Peyer's patch (tissue), 4 donors: Measurements from ENCODE around the gene GAL3ST1. TPM values are rescaled to one million over a fixed set of nuclear protein-coding genes. Genes with fewer than 3 reads are reported as not detected.

Experiments used
- DNase-seq, 3 donors: peaks; one replicate each; pipeline ENCODE4 v3.0.0-alpha.2; 2017 to 2019
- H3K27ac ChIP-seq, 4 donors: fragments of 200-600 bp; sonication (generic); one replicate each; pipeline ENCODE4 v1.5.1; 2016 to 2019
- H3K27me3 ChIP-seq, 2 donors: fragments of 200-600 bp; sonication (generic); one replicate each; pipeline ENCODE4 v1.5.1; 2019
- H3K36me3 ChIP-seq, 3 donors: fragments of 200-600 bp; sonication (generic); one replicate each; pipeline ENCODE4 v1.5.1; 2016 to 2019
- H3K4me1 ChIP-seq, 4 donors: fragments of 200-600 bp; sonication (generic); one replicate each; pipeline ENCODE4 v1.5.1; 2016 to 2019
- H3K4me3 ChIP-seq, 4 donors: fragments of 200-600 bp; sonication (generic); 1 replicate in 3 of 4; 2 replicates in 1 of 4; pipeline ENCODE4 v1.5.1; 2016 to 2019; ENCODE audit warnings: mild to moderate bottlenecking in 1 of 4
- H3K9me3 ChIP-seq, 4 donors: fragments of 200-600 bp; sonication (generic); one replicate each; pipeline ENCODE4 v1.5.1; 2016 to 2019; ENCODE audit warnings: mild to moderate bottlenecking in 1 of 4
- POLR2A ChIP-seq, 2 donors: fragments of 450-650 bp; IDR thresholded peaks; one replicate each; pipeline ENCODE4 v1.5.1; 2017; ENCODE audit warnings: antibody characterized with exemption in 2 of 2, mild to moderate bottlenecking in 2 of 2, moderate library complexity in 2 of 2
- total RNA-seq, 4 donors: library from RNA; depleted of rRNA; stranded (reverse); fragments of >200 nt; gene quantifications; one replicate each; pipeline ENCODE4 v1.1.0, GENCODE V29; 2016
- TF ChIP-seq, protein P1 (sequence below), 6 experiments: fragments of 450-650 bp in 4 of 6; fragments of 200-600 bp in 2 of 6; sonication (generic) in 1 of 6; IDR thresholded peaks; one replicate each; pipeline ENCODE4 v1.5.1; 2017 to 2019; ENCODE audit warnings: antibody characterized with exemption in 6 of 6, mild to moderate bottlenecking in 3 of 6, moderate library complexity in 1 of 6

Gene GAL3ST1
- total RNA-seq, 4 donors from 2014 or later, result 19.0 to 98.5 (median 57.2) TPM

DNA sequence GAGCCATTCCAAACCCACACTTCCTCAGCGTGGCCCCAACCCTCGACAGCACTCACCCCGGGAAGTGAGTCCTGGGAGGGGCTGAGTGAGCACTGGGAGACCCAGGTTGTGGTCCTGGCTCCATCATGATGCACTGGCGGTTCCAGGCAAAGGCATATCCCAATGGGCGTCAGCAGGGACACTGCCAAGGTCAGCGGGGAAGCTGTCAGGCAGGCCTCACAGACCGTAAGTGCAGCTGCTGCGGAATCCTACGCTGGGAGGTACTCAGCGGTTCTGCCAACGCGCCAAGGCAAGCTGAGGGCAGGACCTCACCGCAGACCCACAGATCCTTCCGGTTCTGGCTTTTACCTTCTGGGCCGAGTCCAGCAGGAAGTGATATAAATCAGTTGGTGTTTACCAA is 1.4 kb upstream of the GAL3ST1 start:
- H3K27me3 ChIP-seq, result no peaks in the 10 kb centered on the region
- no peaks in the 10 kb centered on the region for H3K9me3 ChIP-seq
- peak overlapping the region in 2 of 4 donors; percentile 92 to 97 for H3K27ac ChIP-seq
- peak overlapping the region in 1 of 4 donors; percentile 3 for H3K4me3 ChIP-seq
- H3K4me1 ChIP-seq, result peaks cover 0 to 36% (median 2%) of the 10 kb centered on the region in 4 donors
- TF ChIP-seq, protein P1, sequence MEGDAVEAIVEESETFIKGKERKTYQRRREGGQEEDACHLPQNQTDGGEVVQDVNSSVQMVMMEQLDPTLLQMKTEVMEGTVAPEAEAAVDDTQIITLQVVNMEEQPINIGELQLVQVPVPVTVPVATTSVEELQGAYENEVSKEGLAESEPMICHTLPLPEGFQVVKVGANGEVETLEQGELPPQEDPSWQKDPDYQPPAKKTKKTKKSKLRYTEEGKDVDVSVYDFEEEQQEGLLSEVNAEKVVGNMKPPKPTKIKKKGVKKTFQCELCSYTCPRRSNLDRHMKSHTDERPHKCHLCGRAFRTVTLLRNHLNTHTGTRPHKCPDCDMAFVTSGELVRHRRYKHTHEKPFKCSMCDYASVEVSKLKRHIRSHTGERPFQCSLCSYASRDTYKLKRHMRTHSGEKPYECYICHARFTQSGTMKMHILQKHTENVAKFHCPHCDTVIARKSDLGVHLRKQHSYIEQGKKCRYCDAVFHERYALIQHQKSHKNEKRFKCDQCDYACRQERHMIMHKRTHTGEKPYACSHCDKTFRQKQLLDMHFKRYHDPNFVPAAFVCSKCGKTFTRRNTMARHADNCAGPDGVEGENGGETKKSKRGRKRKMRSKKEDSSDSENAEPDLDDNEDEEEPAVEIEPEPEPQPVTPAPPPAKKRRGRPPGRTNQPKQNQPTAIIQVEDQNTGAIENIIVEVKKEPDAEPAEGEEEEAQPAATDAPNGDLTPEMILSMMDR (IDR thresholded peaks at IDR 0.05), result no peak
- TF ChIP-seq POLR2A (IDR thresholded peaks at IDR 0.05), result no peak
- DNase-seq, result peak in 1 of 3 donors; percentile 63
- peaks cover 0 to 47% (median 2%) of the 10 kb centered on the region in 3 donors for H3K36me3 ChIP-seq

- peak overlapping the region in 2 of 4 donors; percentile 62 to 69 for H3K4me3 ChIP-seq
- no peaks in the 10 kb centered on the region for H3K27me3 ChIP-seq
- DNase-seq, result peak in 1 of 3 donors; percentile 41
- H3K4me1 ChIP-seq, result peaks cover 0 to 36% (median 2%) of the 10 kb centered on the region in 4 donors
- H3K27ac ChIP-seq, result peak overlapping the region in 3 of 4 donors; percentile 40 to 97 (median 92)
- TF ChIP-seq, protein P1 (IDR thresholded peaks at IDR 0.05), result peak in 1 of 6 experiments; percentile 11
- TF ChIP-seq POLR2A (IDR thresholded peaks at IDR 0.05), result no peak
- peaks cover 0 to 40% (median 2%) of the 10 kb centered on the region in 3 donors for H3K36me3 ChIP-seq
- H3K9me3 ChIP-seq, result no peaks in the 10 kb centered on the region
Measured at GRCh38 chr22:30574997-30575671, 669 bp upstream of the GAL3ST1 start.

- Histone ChIP-seq H3K9me3 (no peaks in the 10 kb centered on the region), H3K4me3 (peak overlapping the region in 3 of 4 donors; percentile 29 to 69 (median 62)), H3K27me3 (no peaks in the 10 kb centered on the region), H3K27ac (peak overlapping the region in 3 of 4 donors; percentile 75 to 97 (median 92)), H3K4me1 (peaks cover 0 to 36% (median 2%) of the 10 kb centered on the region in 4 donors), H3K36me3 (peaks cover 0 to 25% (median 2%) of the 10 kb centered on the region in 3 donors)
- TF ChIP-seq, protein P1 (IDR thresholded peaks at IDR 0.05), result no peak
- no peak for TF ChIP-seq POLR2A (IDR thresholded peaks at IDR 0.05)
- peak in 1 of 3 donors; percentile 69 for DNase-seq
Measured at GRCh38 chr22:30573594-30574094, 821 bp downstream of the GAL3ST1 start.

DNA sequence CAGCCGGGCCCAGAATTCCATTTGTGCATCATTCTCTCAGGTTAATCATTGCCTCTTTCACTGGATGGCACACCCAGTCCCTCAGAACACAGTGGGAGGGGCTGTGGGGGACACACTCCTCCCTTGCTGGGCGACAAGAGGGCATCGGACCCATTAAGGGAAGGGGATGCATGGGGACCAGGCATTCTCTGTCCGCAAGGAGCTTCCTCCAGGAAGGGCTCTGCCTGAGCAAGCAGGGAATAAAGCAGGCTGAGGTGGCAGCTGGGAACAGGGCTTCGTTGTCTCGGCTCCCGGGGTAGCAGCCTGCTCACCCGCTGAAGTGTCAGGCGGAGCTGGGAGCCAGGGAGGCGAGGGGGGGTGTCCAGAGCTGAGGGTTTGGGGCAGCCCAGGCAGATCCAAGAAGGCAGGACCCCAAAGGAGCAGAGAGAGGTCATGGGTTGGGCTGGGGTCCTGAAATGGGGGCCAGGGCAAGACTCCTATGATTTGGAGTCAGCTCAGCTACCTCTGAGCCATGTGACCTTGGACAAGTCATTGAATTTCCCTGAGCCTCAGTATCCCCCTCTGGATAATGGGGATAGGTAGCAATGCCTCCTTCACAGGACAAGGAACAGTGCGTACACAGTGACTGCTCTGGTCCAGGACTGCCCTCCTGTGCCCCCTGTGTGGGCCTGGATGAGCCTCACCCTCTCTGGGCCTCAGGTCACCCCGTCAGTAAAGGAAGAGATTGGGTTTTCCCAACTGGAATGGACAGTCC is 1.4 kb downstream of the GAL3ST1 start:
- Histone ChIP-seq H3K4me1 (peaks cover 0 to 38% (median 2%) of the 10 kb centered on the region in 4 donors), H3K36me3 (peaks cover 0 to 18% (median 0%) of the 10 kb centered on the region in 3 donors), H3K27me3 (no peaks in the 10 kb centered on the region), H3K4me3 (peak overlapping the region in 2 of 4 donors; percentile 62 to 69), H3K27ac (peak overlapping the region in 3 of 4 donors; percentile 75 to 97 (median 92)), H3K9me3 (no peaks in the 10 kb centered on the region)
- TF ChIP-seq, protein P1 (IDR thresholded peaks at IDR 0.05), result no peak
- TF ChIP-seq POLR2A (IDR thresholded peaks at IDR 0.05), result peak; percentile 68 to 78
- peak in 2 of 3 donors; percentile 80 to 82 for DNase-seq

GRCh38 chr22:30572210-30572609 is 2.3 kb downstream of the GAL3ST1 start:
- Histone ChIP-seq H3K9me3 (no peaks in the 10 kb centered on the region), H3K4me1 (peaks cover 0 to 46% (median 2%) of the 10 kb centered on the region in 4 donors), H3K4me3 (peak overlapping the region in 2 of 4 donors; percentile 62 to 69), H3K36me3 (peaks cover 0 to 10% (median 0%) of the 10 kb centered on the region in 3 donors), H3K27me3 (no peaks in the 10 kb centered on the region), H3K27ac (peak overlapping the region in 3 of 4 donors; percentile 75 to 97 (median 92))
- TF ChIP-seq, protein P1 (IDR thresholded peaks at IDR 0.05), result no peak
- TF ChIP-seq POLR2A (IDR thresholded peaks at IDR 0.05), result no peak
- DNase-seq, result no peak
